Glutamatergic neuron (in vitro differentiated cells): ENCODE results near the gene ACACB. TPM values are rescaled to one million over a fixed set of nuclear protein-coding genes. Genes with fewer than 3 reads are reported as not detected.
A peak's percentile ranks its signal among the peaks of the same experiment; 100 is the strongest.

Source experiments
- DNase-seq: peaks from one replicate; pipeline ENCODE4 v3.0.0; 2022
- H3K27ac Mint-ChIP-seq: one replicate; pipeline ENCODE4 v1.8.0; 2020; ENCODE audit warnings: mild to moderate bottlenecking, mixed read lengths, inconsistent platforms; ENCODE audit not compliant: unreplicated experiment
- H3K27me3 Mint-ChIP-seq: one replicate; pipeline ENCODE4 v1.8.0; 2020; ENCODE audit warnings: mild to moderate bottlenecking, moderate library complexity, mixed read lengths, inconsistent platforms; ENCODE audit not compliant: unreplicated experiment
- H3K36me3 Mint-ChIP-seq: one replicate; pipeline ENCODE4 v1.8.0; 2020; ENCODE audit warnings: mild to moderate bottlenecking, mixed read lengths, inconsistent platforms; ENCODE audit not compliant: unreplicated experiment
- H3K4me1 Mint-ChIP-seq: one replicate; pipeline ENCODE4 v1.8.0; 2020; ENCODE audit warnings: mild to moderate bottlenecking, low read depth, mixed read lengths, inconsistent platforms; ENCODE audit not compliant: unreplicated experiment
- H3K4me3 Mint-ChIP-seq: one replicate; pipeline ENCODE4 v1.8.0; 2020; ENCODE audit warnings: mild to moderate bottlenecking, mixed read lengths, inconsistent platforms; ENCODE audit not compliant: unreplicated experiment
- H3K9me3 Mint-ChIP-seq: one replicate; pipeline ENCODE4 v1.8.0; 2020; ENCODE audit warnings: mild to moderate bottlenecking, moderate library complexity, mixed read lengths, inconsistent platforms; ENCODE audit not compliant: unreplicated experiment
- CTCF ChIP-seq: fragments of 200-600 bp; sonication (generic); IDR thresholded peaks from one replicate; pipeline ENCODE4 v1.5.0; 2021; ENCODE audit not compliant: partially characterized antibody, unreplicated experiment
- total RNA-seq: library from RNA; stranded (reverse); fragmentation: NEBNext Ultra II Directional; extraction: Animal tissue kit (Norgen Biotek cat#: 25700); gene quantifications from one replicate; pipeline ENCODE4 v1.2.1, GENCODE V29; 2021; ENCODE audit not compliant: unreplicated experiment

Gene ACACB
- total RNA-seq, 1 donor from 2014 or later, result 3.8 TPM

- TF ChIP-seq CTCF, result no peak
- H3K36me3 Mint-ChIP-seq, result no peaks in the 10 kb centered on the region
- H3K27ac Mint-ChIP-seq, result no peak overlapping the region
These were observed 145.6 kb downstream of the ACACB start for GRCh38 chr12:109261939-109262338.

GRCh38 chr12:109263439-109263838, 147.1 kb downstream of the ACACB start:
- Mint-ChIP-seq H3K27me3 (no peaks in the 10 kb centered on the region), H3K4me3 (no peak overlapping the region), H3K36me3 (no peaks in the 10 kb centered on the region), H3K9me3 (peaks cover 2% of the 10 kb centered on the region), H3K27ac (no peak overlapping the region), H3K4me1 (no peaks in the 10 kb centered on the region)
- no peak for TF ChIP-seq CTCF
- DNase-seq, result no peak

More at GRCh38 chr12:109261939-109262338, 145.6 kb downstream of the ACACB start:
- Mint-ChIP-seq H3K27me3 (no peaks in the 10 kb centered on the region), H3K4me3 (no peak overlapping the region), H3K4me1 (no peaks in the 10 kb centered on the region), H3K9me3 (peaks cover 2% of the 10 kb centered on the region)
- no peak for DNase-seq

- peaks cover 4% of the 10 kb centered on the region for H3K9me3 Mint-ChIP-seq
- peak; percentile 77 for TF ChIP-seq CTCF
- H3K27me3 Mint-ChIP-seq, result no peaks in the 10 kb centered on the region
- peak; percentile 85 for DNase-seq
- H3K4me3 Mint-ChIP-seq, result no peak overlapping the region
- H3K4me1 Mint-ChIP-seq, result no peaks in the 10 kb centered on the region
- H3K36me3 Mint-ChIP-seq, result no peaks in the 10 kb centered on the region
- no peak overlapping the region for H3K27ac Mint-ChIP-seq
These were observed 147.9 kb downstream of the ACACB start for GRCh38 chr12:109264095-109264942.

GRCh38 chr12:109264943-109265650, 148.7 kb downstream of the ACACB start:
- Mint-ChIP-seq H3K4me3 (no peak overlapping the region), H3K27me3 (no peaks in the 10 kb centered on the region), H3K9me3 (peaks cover 4% of the 10 kb centered on the region), H3K4me1 (no peaks in the 10 kb centered on the region), H3K36me3 (peaks cover 1% of the 10 kb centered on the region), H3K27ac (no peak overlapping the region)
- TF ChIP-seq CTCF, result no peak
- no peak for DNase-seq
